HEK293T (cell line): ENCODE measurements around the gene TMCO1.
"Not testable (repeated sequence)": the region's sequence is repeated elsewhere in the genome, so short reads cannot be mapped to it uniquely, and the experiment has no call there.

Experiments used
- CTCF ChIA-PET: fragments of 350-600 bp; formaldehyde crosslinking; extraction: SDS; loops from one replicate; lab custom pipeline; 2021; ENCODE audit warnings: antibody characterized with exemption, inconsistent platforms; lab: Yijun Ruan, JAX
- POLR2A ChIA-PET: fragments of 350-600 bp; formaldehyde crosslinking; extraction: SDS; loops from one replicate; lab custom pipeline; 2020; ENCODE audit warnings: antibody characterized with exemption, inconsistent platforms; lab: Yijun Ruan, JAX
- DNase-seq: peaks from one replicate; pipeline ENCODE4 v3.0.0; 2012; ENCODE audit warnings: mixed read lengths; ENCODE audit errors: extremely low spot score
- ARNT ChIP-seq: fragments of 450-650 bp; IDR thresholded peaks from 2 replicates; pipeline ENCODE4 v1.6.1; 2017; ENCODE audit warnings: mild to moderate bottlenecking
- BHLHE40 ChIP-seq: fragments of 450-650 bp; IDR thresholded peaks from 2 replicates; pipeline ENCODE4 v1.6.1; 2016; ENCODE audit warnings: mild to moderate bottlenecking, moderate library complexity, borderline replicate concordance
- CTBP1 ChIP-seq: fragments of 450-650 bp; IDR thresholded peaks from 2 replicates; pipeline ENCODE4 v1.6.1; 2016; ENCODE audit warnings: borderline replicate concordance
- ELF4 ChIP-seq: fragments of 450-650 bp; IDR thresholded peaks from 2 replicates; pipeline ENCODE4 v1.6.1; 2017; ENCODE audit warnings: antibody characterized with exemption
- FOXA1 ChIP-seq: fragments of 450-650 bp; IDR thresholded peaks from 2 replicates; pipeline ENCODE4 v1.6.1; 2016; ENCODE audit warnings: mild to moderate bottlenecking
- FOXK2 ChIP-seq: fragments of 450-650 bp; IDR thresholded peaks from 2 replicates; pipeline ENCODE4 v1.6.1; 2016; ENCODE audit warnings: mild to moderate bottlenecking
- FOXM1 ChIP-seq: fragments of 450-650 bp; IDR thresholded peaks from 2 replicates; pipeline ENCODE4 v1.6.1; 2017; ENCODE audit warnings: mild to moderate bottlenecking, borderline replicate concordance
- HDGF ChIP-seq: fragments of 450-650 bp; IDR thresholded peaks from 2 replicates; pipeline ENCODE4 v1.6.1; 2017; ENCODE audit warnings: antibody characterized with exemption, borderline replicate concordance
- L3MBTL2 ChIP-seq: fragments of 450-650 bp; conservative IDR thresholded peaks from 2 replicates; pipeline ENCODE4 v1.6.1; 2016; ENCODE audit warnings: mild to moderate bottlenecking
- LEF1 ChIP-seq: fragments of 450-650 bp; IDR thresholded peaks from 2 replicates; pipeline ENCODE4 v1.6.1; 2017; ENCODE audit warnings: mild to moderate bottlenecking, borderline replicate concordance
- NFRKB ChIP-seq: fragments of 450-650 bp; IDR thresholded peaks from 2 replicates; pipeline ENCODE4 v1.6.1; 2016; ENCODE audit warnings: mild to moderate bottlenecking, moderate library complexity
- PKNOX1 ChIP-seq: fragments of 450-650 bp; IDR thresholded peaks from 2 replicates; pipeline ENCODE4 v1.6.1; 2016
- SP1 ChIP-seq: fragments of 450-650 bp; IDR thresholded peaks from 2 replicates; pipeline ENCODE4 v1.6.1; 2017
- SUZ12 ChIP-seq: fragments of 450-650 bp; IDR thresholded peaks from 2 replicates; pipeline ENCODE4 v1.6.1; 2016; ENCODE audit warnings: mild to moderate bottlenecking
- TARDBP ChIP-seq: fragments of 450-650 bp; IDR thresholded peaks from 2 replicates; pipeline ENCODE4 v1.6.1; 2016
- ZNF384 ChIP-seq: fragments of 450-650 bp; IDR thresholded peaks from 2 replicates; pipeline ENCODE4 v1.6.1; 2016

TMCO1 gene

GRCh38 chr1:165768513-165769394 is at the start of gene TMCO1:
TSS of gene TMCO1 (minus strand) at chr1:165768868. CDS start at chr1:165768751, 117 bp downstream.
- CTCF ChIA-PET: no interaction called here
- POLR2A ChIA-PET: interaction anchor here (0.7 to 2.4 kb wide), 14 partner anchors 22 to 170 kb away, joined by 3 to 32 read pairs (median 4); partner anchors contain the start of genes ALDH9A1, MGST3 and UCK2
- TF ChIP-seq PKNOX1 (peak; percentile 87), ARNT (no peak), ELF4 (peak; percentile 83), NFRKB (0 out of 2 replicates have a peak, but pooled peaks have one; percentile 29), SUZ12 (no peak), L3MBTL2 (peak; percentile 79)
- DNase-seq: peak; percentile 100

GRCh38 chr1:165816826-165817497 is 48.3 kb upstream of the TMCO1 start:
- no peak for DNase-seq
- TF ChIP-seq SP1 (no peak), FOXM1 (no peak), CTBP1 (no peak)
- CTCF ChIA-PET: no interaction called here
- POLR2A ChIA-PET: no interaction called here

GRCh38 chr1:165816157-165816556 is 47.5 kb upstream of the TMCO1 start:
- CTCF ChIA-PET: no interaction called here
- POLR2A ChIA-PET: interaction anchor here (0.8 kb wide), 1 partner anchor 47 kb away, joined by 3 read pairs; the partner anchor contains the start of gene TMCO1
- TF ChIP-seq ARNT: no peak
- TF ChIP-seq ZNF384: no peak
- TF ChIP-seq CTBP1: no peak
- no peak for TF ChIP-seq FOXK2
- TF ChIP-seq FOXM1: no peak
- TF ChIP-seq HDGF: no peak
- TF ChIP-seq NFRKB: no peak
- no peak for TF ChIP-seq L3MBTL2
- TF ChIP-seq ELF4: no peak
- no peak for TF ChIP-seq SP1
- no peak for TF ChIP-seq TARDBP
- no peak for TF ChIP-seq SUZ12
- no peak for TF ChIP-seq BHLHE40
- TF ChIP-seq LEF1: no peak
- TF ChIP-seq FOXA1: no peak
- TF ChIP-seq PKNOX1: no peak
- DNase-seq: no peak

- TF ChIP-seq FOXM1 (no peak), TARDBP (no peak), SP1 (no peak), SUZ12 (no peak)
- ChIA-PET CTCF (no interaction called here), POLR2A (interaction anchor here (0.8 kb wide), 1 partner anchor 47 kb away, joined by 3 read pairs; the partner anchor contains the start of gene TMCO1)
- DNase-seq: no peak
Observed at GRCh38 chr1:165815725-165816124, 47.1 kb upstream of the TMCO1 start.

GRCh38 chr1:165807613-165808012 is 38.9 kb upstream of the TMCO1 start:
- no peak for TF ChIP-seq HDGF
- TF ChIP-seq NFRKB: no peak
- TF ChIP-seq FOXK2: no peak
- no peak for TF ChIP-seq FOXM1
- TF ChIP-seq SP1: no peak
- TF ChIP-seq BHLHE40: no peak
- TF ChIP-seq FOXA1: no peak
- no peak for TF ChIP-seq PKNOX1
- TF ChIP-seq ELF4: no peak
- TF ChIP-seq SUZ12: no peak
- TF ChIP-seq L3MBTL2: no peak
- no peak for TF ChIP-seq CTBP1
- no peak for TF ChIP-seq ZNF384
- TF ChIP-seq LEF1: no peak
- no peak for TF ChIP-seq TARDBP
- no peak for TF ChIP-seq ARNT
- CTCF ChIA-PET: no interaction called here
- POLR2A ChIA-PET: no interaction called here
- DNase-seq: no peak

- CTCF ChIA-PET, POLR2A ChIA-PET, DNase-seq: not testable (repeated sequence)
Observed at GRCh38 chr1:165804513-165804912, 35.8 kb upstream of the TMCO1 start.
